Liver (tissue), 3 donors: ENCODE results near the gene BCAR1.

Experiments
- ATF3 ChIP-seq: IDR thresholded peaks from 2 replicates; pipeline ENCODE4 v1.6.1; 2016; ENCODE audit warnings: antibody characterized with exemption
- CTCF ChIP-seq: fragments of 150-350 bp; IDR thresholded peaks from 2 replicates; pipeline ENCODE4 v1.5.1; 2017; ENCODE audit warnings: improper control_type of control experiment, low read depth, low read length; ENCODE audit not compliant: missing input control
- EGR1 ChIP-seq, 2 donors: IDR thresholded peaks; 2 replicates each; pipeline ENCODE4 v1.6.1; 2016 to 2018; ENCODE audit warnings: antibody characterized with exemption in 2 of 2, low read depth in 2 of 2
- FOXA2 ChIP-seq: IDR thresholded peaks from 2 replicates; pipeline ENCODE4 v1.6.1; 2016; ENCODE audit warnings: antibody characterized with exemption
- HNF4A ChIP-seq, 2 donors: conservative IDR thresholded peaks; 2 replicates each; pipeline ENCODE4 v1.6.1; 2016; ENCODE audit warnings: antibody characterized with exemption in 2 of 2, mild to moderate bottlenecking in 2 of 2
- JUND ChIP-seq, 2 donors: IDR thresholded peaks; 2 replicates each; pipeline ENCODE4 v1.6.1; 2016; ENCODE audit warnings: antibody characterized with exemption in 2 of 2
- NR2F2 ChIP-seq: IDR thresholded peaks from 2 replicates; pipeline ENCODE4 v1.6.1; 2016; ENCODE audit warnings: antibody characterized with exemption
- RAD21 ChIP-seq, 2 donors: IDR thresholded peaks; 2 replicates each; pipeline ENCODE4 v1.6.1; 2016; ENCODE audit warnings: antibody characterized with exemption in 2 of 2, mild to moderate bottlenecking in 2 of 2
- SP1 ChIP-seq: IDR thresholded peaks from 2 replicates; pipeline ENCODE4 v1.6.1; 2018; ENCODE audit warnings: antibody characterized with exemption, mild to moderate bottlenecking
- TAF1 ChIP-seq: conservative IDR thresholded peaks from 2 replicates; pipeline ENCODE4 v1.6.1; 2016; ENCODE audit warnings: antibody characterized with exemption, mild to moderate bottlenecking
- YY1 ChIP-seq: IDR thresholded peaks from 2 replicates; pipeline ENCODE4 v1.6.1; 2016; ENCODE audit warnings: antibody characterized with exemption, mild to moderate bottlenecking
- TF ChIP-seq, protein P1 (sequence below): IDR thresholded peaks from 2 replicates; pipeline ENCODE4 v1.6.1; 2016; ENCODE audit warnings: antibody characterized with exemption, mild to moderate bottlenecking
- TF ChIP-seq, protein P2 (sequence below): IDR thresholded peaks from 2 replicates; pipeline ENCODE4 v1.6.1; 2016; ENCODE audit warnings: antibody characterized with exemption
- donor health status: healthy.
- donor health status: healthy.

GRCh38 chr16:75273054-75273925, 21.9 kb upstream of the BCAR1 start:
- TF ChIP-seq EGR1 (IDR thresholded peaks at IDR 0.05; ENCODE audit: low read depth in 2 of 2) (no peak), CTCF (no peak), FOXA2 (no peak), HNF4A (conservative IDR thresholded peaks at IDR 0.05) (no peak), JUND (IDR thresholded peaks at IDR 0.05) (no peak), SP1 (no peak), TAF1 (no peak), RAD21 (IDR thresholded peaks at IDR 0.05) (no peak), NR2F2 (peak; percentile 89), YY1 (no peak), ATF3 (no peak)
- TF ChIP-seq, protein P1, sequence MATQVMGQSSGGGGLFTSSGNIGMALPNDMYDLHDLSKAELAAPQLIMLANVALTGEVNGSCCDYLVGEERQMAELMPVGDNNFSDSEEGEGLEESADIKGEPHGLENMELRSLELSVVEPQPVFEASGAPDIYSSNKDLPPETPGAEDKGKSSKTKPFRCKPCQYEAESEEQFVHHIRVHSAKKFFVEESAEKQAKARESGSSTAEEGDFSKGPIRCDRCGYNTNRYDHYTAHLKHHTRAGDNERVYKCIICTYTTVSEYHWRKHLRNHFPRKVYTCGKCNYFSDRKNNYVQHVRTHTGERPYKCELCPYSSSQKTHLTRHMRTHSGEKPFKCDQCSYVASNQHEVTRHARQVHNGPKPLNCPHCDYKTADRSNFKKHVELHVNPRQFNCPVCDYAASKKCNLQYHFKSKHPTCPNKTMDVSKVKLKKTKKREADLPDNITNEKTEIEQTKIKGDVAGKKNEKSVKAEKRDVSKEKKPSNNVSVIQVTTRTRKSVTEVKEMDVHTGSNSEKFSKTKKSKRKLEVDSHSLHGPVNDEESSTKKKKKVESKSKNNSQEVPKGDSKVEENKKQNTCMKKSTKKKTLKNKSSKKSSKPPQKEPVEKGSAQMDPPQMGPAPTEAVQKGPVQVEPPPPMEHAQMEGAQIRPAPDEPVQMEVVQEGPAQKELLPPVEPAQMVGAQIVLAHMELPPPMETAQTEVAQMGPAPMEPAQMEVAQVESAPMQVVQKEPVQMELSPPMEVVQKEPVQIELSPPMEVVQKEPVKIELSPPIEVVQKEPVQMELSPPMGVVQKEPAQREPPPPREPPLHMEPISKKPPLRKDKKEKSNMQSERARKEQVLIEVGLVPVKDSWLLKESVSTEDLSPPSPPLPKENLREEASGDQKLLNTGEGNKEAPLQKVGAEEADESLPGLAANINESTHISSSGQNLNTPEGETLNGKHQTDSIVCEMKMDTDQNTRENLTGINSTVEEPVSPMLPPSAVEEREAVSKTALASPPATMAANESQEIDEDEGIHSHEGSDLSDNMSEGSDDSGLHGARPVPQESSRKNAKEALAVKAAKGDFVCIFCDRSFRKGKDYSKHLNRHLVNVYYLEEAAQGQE = no peak
- TF ChIP-seq, protein P2, sequence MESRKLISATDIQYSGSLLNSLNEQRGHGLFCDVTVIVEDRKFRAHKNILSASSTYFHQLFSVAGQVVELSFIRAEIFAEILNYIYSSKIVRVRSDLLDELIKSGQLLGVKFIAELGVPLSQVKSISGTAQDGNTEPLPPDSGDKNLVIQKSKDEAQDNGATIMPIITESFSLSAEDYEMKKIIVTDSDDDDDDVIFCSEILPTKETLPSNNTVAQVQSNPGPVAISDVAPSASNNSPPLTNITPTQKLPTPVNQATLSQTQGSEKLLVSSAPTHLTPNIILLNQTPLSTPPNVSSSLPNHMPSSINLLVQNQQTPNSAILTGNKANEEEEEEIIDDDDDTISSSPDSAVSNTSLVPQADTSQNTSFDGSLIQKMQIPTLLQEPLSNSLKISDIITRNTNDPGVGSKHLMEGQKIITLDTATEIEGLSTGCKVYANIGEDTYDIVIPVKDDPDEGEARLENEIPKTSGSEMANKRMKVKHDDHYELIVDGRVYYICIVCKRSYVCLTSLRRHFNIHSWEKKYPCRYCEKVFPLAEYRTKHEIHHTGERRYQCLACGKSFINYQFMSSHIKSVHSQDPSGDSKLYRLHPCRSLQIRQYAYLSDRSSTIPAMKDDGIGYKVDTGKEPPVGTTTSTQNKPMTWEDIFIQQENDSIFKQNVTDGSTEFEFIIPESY = no peak
